H9 (cell line): ENCODE data around the gene IRF4. TPM values are rescaled to one million over a fixed set of nuclear protein-coding genes. Genes with fewer than 3 reads are reported as not detected.

Experiments
- DNase-seq: peaks from one replicate; pipeline ENCODE4 v3.0.0-alpha.2; 2017
- H2AFZ ChIP-seq: one replicate; pipeline ENCODE4 v1.6.1; 2013; ENCODE audit warnings: mild to moderate bottlenecking, low read length, control low read depth, moderate library complexity
- H2AK5ac ChIP-seq: 2 replicates; pipeline ENCODE4 v1.6.1; 2013; ENCODE audit warnings: low read length, control low read depth, mixed read lengths; ENCODE audit not compliant: insufficient read length
- H2BK120ac ChIP-seq: one replicate; pipeline ENCODE4 v1.6.1; 2013; ENCODE audit warnings: low read depth, mild to moderate bottlenecking, low read length, control low read depth, inconsistent platforms; ENCODE audit not compliant: poor library complexity, severe bottlenecking
- H2BK12ac ChIP-seq: 2 replicates; pipeline ENCODE4 v1.6.1; 2013; ENCODE audit warnings: low read length, control low read depth, mixed read lengths, low read depth; ENCODE audit not compliant: insufficient read length
- H2BK15ac ChIP-seq: 2 replicates; pipeline ENCODE4 v1.6.1; 2013; ENCODE audit warnings: low read depth, low read length, control low read depth
- H2BK20ac ChIP-seq: one replicate; pipeline ENCODE4 v1.6.1; 2013; ENCODE audit warnings: low read depth, mild to moderate bottlenecking, low read length, control low read depth, inconsistent platforms; ENCODE audit not compliant: poor library complexity, severe bottlenecking
- H2BK5ac ChIP-seq: 2 replicates; pipeline ENCODE4 v1.6.1; 2013; ENCODE audit warnings: low read length, control low read depth, mixed read lengths; ENCODE audit not compliant: insufficient read length
- H3K14ac ChIP-seq: 2 replicates; pipeline ENCODE4 v1.6.1; 2013; ENCODE audit warnings: low read length, control low read depth; ENCODE audit not compliant: insufficient read depth
- H3K18ac ChIP-seq: 2 replicates; pipeline ENCODE4 v1.6.1; 2013; ENCODE audit warnings: low read depth, mild to moderate bottlenecking, mixed read lengths, low read length, control low read depth; ENCODE audit not compliant: insufficient read length
- H3K23ac ChIP-seq: 2 replicates; pipeline ENCODE4 v1.6.1; 2013; ENCODE audit warnings: low read length, control low read depth, mixed read lengths, low read depth; ENCODE audit not compliant: insufficient read length
- H3K23me2 ChIP-seq: 2 replicates; pipeline ENCODE4 v1.6.1; 2013; ENCODE audit warnings: low read depth, mild to moderate bottlenecking, mixed read lengths, low read length, control low read depth; ENCODE audit not compliant: insufficient read length, poor library complexity, severe bottlenecking
- H3K27ac ChIP-seq: 2 replicates; pipeline ENCODE4 v1.5.1; 2013; ENCODE audit warnings: low read length, control low read depth, mixed read lengths, low read depth; ENCODE audit not compliant: insufficient read length
- H3K27me3 ChIP-seq: 2 replicates; pipeline ENCODE4 v1.6.1; 2013; ENCODE audit warnings: low read length, control low read depth, inconsistent platforms; ENCODE audit not compliant: insufficient read depth
- H3K4ac ChIP-seq: 2 replicates; pipeline ENCODE4 v1.6.1; 2013; ENCODE audit warnings: low read depth, mild to moderate bottlenecking, control low read depth, inconsistent platforms, low read length, moderate library complexity
- H3K4me1 ChIP-seq: 2 replicates; pipeline ENCODE4 v1.6.1; 2013; ENCODE audit warnings: low read length, control low read depth, inconsistent platforms; ENCODE audit not compliant: insufficient read depth
- H3K4me2 ChIP-seq: 2 replicates; pipeline ENCODE4 v1.6.1; 2013; ENCODE audit warnings: low read length, control low read depth, mixed read lengths; ENCODE audit not compliant: insufficient read length, insufficient read depth
- H3K56ac ChIP-seq: 2 replicates; pipeline ENCODE4 v1.6.1; 2013; ENCODE audit warnings: low read depth, mild to moderate bottlenecking, mixed read lengths, low read length, control low read depth; ENCODE audit not compliant: insufficient read length
- H3K79me1 ChIP-seq: 2 replicates; pipeline ENCODE4 v1.6.1; 2013; ENCODE audit warnings: low read depth, mild to moderate bottlenecking, moderate library complexity, low read length, control low read depth, inconsistent platforms; ENCODE audit not compliant: insufficient read depth, poor library complexity, severe bottlenecking
- H3K79me2 ChIP-seq: 2 replicates; pipeline ENCODE4 v1.6.1; 2013; ENCODE audit warnings: low read length, control low read depth, inconsistent platforms; ENCODE audit not compliant: insufficient read depth
- H3K9ac ChIP-seq: 2 replicates; pipeline ENCODE4 v1.6.1; 2013; ENCODE audit warnings: low read length, control low read depth, mixed read lengths; ENCODE audit not compliant: insufficient read length; ENCODE audit errors: extremely low read depth
- H3K9me3 ChIP-seq: one replicate; pipeline ENCODE4 v1.6.1; 2013; ENCODE audit warnings: low read depth, low read length, inconsistent platforms; ENCODE audit not compliant: control insufficient read depth
- H3T11ph ChIP-seq: one replicate; pipeline ENCODE4 v1.6.1; 2013; ENCODE audit warnings: mild to moderate bottlenecking, low read length, control low read depth, inconsistent platforms
- H4K20me1 ChIP-seq: one replicate; pipeline ENCODE4 v1.6.1; 2013; ENCODE audit not compliant: control insufficient read depth, insufficient read length, insufficient read depth
- H4K5ac ChIP-seq: 2 replicates; pipeline ENCODE4 v1.6.1; 2013; ENCODE audit warnings: low read depth, mild to moderate bottlenecking, mixed read lengths, low read length, control low read depth; ENCODE audit not compliant: insufficient read length
- H4K8ac ChIP-seq: replicated peaks from 2 replicates; pipeline ENCODE4 v1.6.1; 2013; ENCODE audit warnings: low read length, control low read depth, mixed read lengths, low read depth; ENCODE audit not compliant: insufficient read length
- H4K91ac ChIP-seq: 2 replicates; pipeline ENCODE4 v1.6.1; 2013; ENCODE audit warnings: low read depth, mild to moderate bottlenecking, moderate library complexity, mixed read lengths, low read length, control low read depth; ENCODE audit not compliant: insufficient read length
- H3K27ac Mint-ChIP-seq, 3 experiments: 2 replicates in 2 of 3; 3 replicates in 1 of 3; pipeline ENCODE4 v1.8.0; 2020 to 2021; ENCODE audit warnings: mixed read lengths in 3 of 3, mild to moderate bottlenecking in 1 of 3, moderate library complexity in 1 of 3
- H3K27me3 Mint-ChIP-seq: 2 replicates; pipeline ENCODE4 v1.8.0; 2021; ENCODE audit warnings: low read depth, mild to moderate bottlenecking, moderate library complexity, mixed read lengths
- H3K36me3 Mint-ChIP-seq, 3 experiments: 2 replicates in 2 of 3; 3 replicates in 1 of 3; pipeline ENCODE4 v1.8.0; 2020 to 2021; ENCODE audit warnings: low read depth in 3 of 3, mixed read lengths in 3 of 3; ENCODE audit not compliant: insufficient read depth in 1 of 3
- H3K4me1 Mint-ChIP-seq, 2 experiments: 2 replicates each; pipeline ENCODE4 v1.8.0; 2020; ENCODE audit warnings: mixed read lengths in 2 of 2
- H3K4me3 Mint-ChIP-seq, 2 experiments: 2 replicates in 1 of 2; 3 replicates in 1 of 2; pipeline ENCODE4 v1.8.0; 2020 to 2021; ENCODE audit warnings: mild to moderate bottlenecking in 2 of 2, mixed read lengths in 2 of 2, moderate library complexity in 1 of 2
- H3K9me3 Mint-ChIP-seq, 2 experiments: 2 replicates in 1 of 2; 3 replicates in 1 of 2; pipeline ENCODE4 v1.8.0; 2020; ENCODE audit warnings: mild to moderate bottlenecking in 2 of 2, mixed read lengths in 2 of 2, moderate library complexity in 1 of 2
- WGBS: extraction: QIAGEN DNeasy Blood & Tissue Kit; methylation state at CpG from one replicate; pipeline ENCODE4 v1.1.7; 2013; ENCODE audit warnings: missing lambda C conversion rate, low lambda C conversion rate, mixed read lengths; ENCODE audit not compliant: insufficient read length; ENCODE audit errors: extremely low coverage; 5-methylcytosine and 5-hydroxymethylcytosine counted together
- total RNA-seq: library from RNA; stranded (reverse); gene quantifications from 2 replicates; pipeline ENCODE4 v1.2.1, GENCODE V29; 2021
- TF ChIP-seq, protein P1 (sequence below): fragments of 200-600 bp; sonication (generic); conservative IDR thresholded peaks from 3 replicates; pipeline ENCODE4 v1.8.0; 2021; ENCODE audit warnings: antibody characterized with exemption, mild to moderate bottlenecking

IRF4 gene
- total RNA-seq, 1 experiment from 2014 or later, result 0.31 TPM

DNA sequence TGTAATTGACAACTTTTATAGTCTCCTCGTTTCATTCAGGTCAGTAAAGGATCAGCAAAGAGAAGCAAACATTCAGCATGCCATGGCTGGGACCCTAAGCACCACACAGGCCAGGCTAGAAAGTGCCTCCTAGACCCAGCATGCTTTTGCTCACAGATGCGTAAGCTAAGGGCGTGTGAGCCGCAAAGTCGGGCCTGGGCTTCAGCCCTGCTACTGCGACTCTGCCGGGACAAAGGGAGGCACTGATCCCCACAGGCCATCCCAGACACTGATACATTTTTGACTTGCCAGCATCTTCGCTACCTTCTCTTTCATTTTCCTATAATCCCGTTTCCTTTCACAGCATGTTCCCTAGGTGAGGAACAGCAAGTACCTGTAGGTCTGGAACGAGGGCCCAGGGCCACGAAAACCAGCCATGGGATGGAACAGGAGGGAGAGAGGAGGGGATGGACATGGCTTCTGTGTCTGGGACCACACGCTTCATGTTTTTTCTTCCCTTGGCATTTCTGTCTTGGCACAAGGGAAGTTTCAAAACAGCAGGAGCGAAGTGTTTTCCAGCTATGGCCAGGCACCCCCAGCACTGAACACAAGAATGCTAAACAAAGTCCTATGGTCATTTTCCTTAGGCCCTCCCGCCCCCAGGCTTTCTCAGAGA lies 42.6 kb downstream of the IRF4 start:
- Histone ChIP-seq H3K4ac (no peak overlapping the region), H3K56ac (no peak overlapping the region), H4K8ac (no peak overlapping the region), H3T11ph (no peak overlapping the region), H3K23ac (no peak overlapping the region), H3K27ac (no peak overlapping the region), H2BK5ac (no peak overlapping the region), H2BK120ac (no peak overlapping the region), H3K27me3 (no peaks in the 10 kb centered on the region), H4K5ac (no peak overlapping the region), H2AFZ (no peak overlapping the region), H4K20me1 (no peaks in the 10 kb centered on the region), H3K4me2 (no peak overlapping the region), H3K4me1 (no peaks in the 10 kb centered on the region), H3K79me2 (no peaks in the 10 kb centered on the region), H3K9me3 (no peaks in the 10 kb centered on the region), H3K23me2 (no peaks in the 10 kb centered on the region), H4K91ac (no peak overlapping the region), H3K18ac (no peak overlapping the region), H2BK15ac (no peak overlapping the region), H3K79me1 (no peaks in the 10 kb centered on the region), H2BK12ac (no peak overlapping the region), H2BK20ac (no peak overlapping the region), H2AK5ac (no peak overlapping the region), H3K9ac (no peak overlapping the region), H3K14ac (no peak overlapping the region)
- Mint-ChIP-seq H3K4me1 (no peaks in the 10 kb centered on the region; a peak in 1 of 4 replicates), H3K27me3 (peaks cover 2% of the 10 kb centered on the region; the same call in 1 of the 2 replicates), H3K4me3 (no peak overlapping the region), H3K9me3 (no peaks in the 10 kb centered on the region; a peak in 2 of 5 replicates), H3K27ac (peak overlapping the region in 1 of 3 experiments; percentile 52; a peak in 1 of 7 replicates), H3K36me3 (peaks cover 0 to 2% (median 0%) of the 10 kb centered on the region in 3 experiments; a peak in 1 of 7 replicates)
- no CpG with 5 or more reads among the region's 14 CpGs for WGBS
- no peak for DNase-seq
- TF ChIP-seq, protein P1, sequence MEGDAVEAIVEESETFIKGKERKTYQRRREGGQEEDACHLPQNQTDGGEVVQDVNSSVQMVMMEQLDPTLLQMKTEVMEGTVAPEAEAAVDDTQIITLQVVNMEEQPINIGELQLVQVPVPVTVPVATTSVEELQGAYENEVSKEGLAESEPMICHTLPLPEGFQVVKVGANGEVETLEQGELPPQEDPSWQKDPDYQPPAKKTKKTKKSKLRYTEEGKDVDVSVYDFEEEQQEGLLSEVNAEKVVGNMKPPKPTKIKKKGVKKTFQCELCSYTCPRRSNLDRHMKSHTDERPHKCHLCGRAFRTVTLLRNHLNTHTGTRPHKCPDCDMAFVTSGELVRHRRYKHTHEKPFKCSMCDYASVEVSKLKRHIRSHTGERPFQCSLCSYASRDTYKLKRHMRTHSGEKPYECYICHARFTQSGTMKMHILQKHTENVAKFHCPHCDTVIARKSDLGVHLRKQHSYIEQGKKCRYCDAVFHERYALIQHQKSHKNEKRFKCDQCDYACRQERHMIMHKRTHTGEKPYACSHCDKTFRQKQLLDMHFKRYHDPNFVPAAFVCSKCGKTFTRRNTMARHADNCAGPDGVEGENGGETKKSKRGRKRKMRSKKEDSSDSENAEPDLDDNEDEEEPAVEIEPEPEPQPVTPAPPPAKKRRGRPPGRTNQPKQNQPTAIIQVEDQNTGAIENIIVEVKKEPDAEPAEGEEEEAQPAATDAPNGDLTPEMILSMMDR, result no peak
